Calu3 (cell line): ENCODE data around the gene IL1R2. TPM values are rescaled to one million over a fixed set of nuclear protein-coding genes. Genes with fewer than 3 reads are reported as not detected.

ENCODE experiments used
- BruUV-seq: library from RNA; stranded (reverse); fragments of 400-500 nt; replicated peaks from 2 replicates; lab custom pipeline; 2021; lab: Mats Ljungman, UMichigan
- CTCF ChIA-PET: fragments of 300-600 bp; sonication (Branson Sonifier 250); formaldehyde crosslinking; loops from one replicate; lab custom pipeline; 2022; ENCODE audit warnings: antibody characterized with exemption; lab: Charles Lee
- DNase-seq: peaks from one replicate; pipeline ENCODE4 v3.0.0; 2022
- H3K27ac Mint-ChIP-seq: one replicate; pipeline ENCODE4 v1.8.0; 2022; ENCODE audit warnings: mixed read lengths; ENCODE audit not compliant: unreplicated experiment
- H3K27me3 Mint-ChIP-seq: one replicate; pipeline ENCODE4 v1.8.0; 2022; ENCODE audit warnings: mixed read lengths; ENCODE audit not compliant: unreplicated experiment
- H3K36me3 Mint-ChIP-seq: one replicate; pipeline ENCODE4 v1.8.0; 2022; ENCODE audit warnings: mild to moderate bottlenecking, moderate library complexity, mixed read lengths; ENCODE audit not compliant: insufficient read depth, unreplicated experiment
- H3K4me1 Mint-ChIP-seq: one replicate; pipeline ENCODE4 v1.8.0; 2022; ENCODE audit warnings: mild to moderate bottlenecking, low read depth, mixed read lengths; ENCODE audit not compliant: unreplicated experiment
- H3K4me3 Mint-ChIP-seq: one replicate; pipeline ENCODE4 v1.8.0; 2022; ENCODE audit warnings: mild to moderate bottlenecking, low read depth, moderate library complexity, mixed read lengths; ENCODE audit not compliant: unreplicated experiment
- H3K9me3 Mint-ChIP-seq: one replicate; pipeline ENCODE4 v1.8.0; 2022; ENCODE audit warnings: low read depth, mixed read lengths; ENCODE audit not compliant: unreplicated experiment
- intact Hi-C: fragments of 100-400 bp; cut with micrococcal nuclease; formaldehyde crosslinking; loops from one replicate; pipeline ENCODE4 v1.10.0; 2022; ENCODE audit not compliant: unreplicated experiment
- total RNA-seq: library from RNA; stranded (reverse); gene quantifications from 2 replicates; pipeline ENCODE4 v1.2.3, GENCODE V29; 2022
- TF ChIP-seq, protein P1 (sequence below): fragments of 200-600 bp; IDR thresholded peaks from one replicate; pipeline ENCODE4 v1.8.0; 2022; ENCODE audit warnings: antibody characterized with exemption; ENCODE audit not compliant: unreplicated experiment

The IL1R2 gene
- total RNA-seq, 1 experiment from 2014 or later, result not detected

- CTCF ChIA-PET, result interaction anchor here (0.9 kb wide), 1 partner anchor 58 kb away, joined by 5 read pairs; no protein-coding TSS in a partner anchor
- peaks cover 2% of the 10 kb centered on the region for H3K9me3 Mint-ChIP-seq
- no peaks in the 10 kb centered on the region for H3K36me3 Mint-ChIP-seq
- intact Hi-C loops, result no loop called here
- no peak overlapping the region for H3K4me3 Mint-ChIP-seq
- TF ChIP-seq, protein P1, sequence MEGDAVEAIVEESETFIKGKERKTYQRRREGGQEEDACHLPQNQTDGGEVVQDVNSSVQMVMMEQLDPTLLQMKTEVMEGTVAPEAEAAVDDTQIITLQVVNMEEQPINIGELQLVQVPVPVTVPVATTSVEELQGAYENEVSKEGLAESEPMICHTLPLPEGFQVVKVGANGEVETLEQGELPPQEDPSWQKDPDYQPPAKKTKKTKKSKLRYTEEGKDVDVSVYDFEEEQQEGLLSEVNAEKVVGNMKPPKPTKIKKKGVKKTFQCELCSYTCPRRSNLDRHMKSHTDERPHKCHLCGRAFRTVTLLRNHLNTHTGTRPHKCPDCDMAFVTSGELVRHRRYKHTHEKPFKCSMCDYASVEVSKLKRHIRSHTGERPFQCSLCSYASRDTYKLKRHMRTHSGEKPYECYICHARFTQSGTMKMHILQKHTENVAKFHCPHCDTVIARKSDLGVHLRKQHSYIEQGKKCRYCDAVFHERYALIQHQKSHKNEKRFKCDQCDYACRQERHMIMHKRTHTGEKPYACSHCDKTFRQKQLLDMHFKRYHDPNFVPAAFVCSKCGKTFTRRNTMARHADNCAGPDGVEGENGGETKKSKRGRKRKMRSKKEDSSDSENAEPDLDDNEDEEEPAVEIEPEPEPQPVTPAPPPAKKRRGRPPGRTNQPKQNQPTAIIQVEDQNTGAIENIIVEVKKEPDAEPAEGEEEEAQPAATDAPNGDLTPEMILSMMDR, result no peak
- no TSS peak for BruUV-seq
- no peaks in the 10 kb centered on the region for H3K4me1 Mint-ChIP-seq
- H3K27ac Mint-ChIP-seq, result no peak overlapping the region
- no peak for DNase-seq
- no peaks in the 10 kb centered on the region for H3K27me3 Mint-ChIP-seq
Observed at GRCh38 chr2:102057502-102058292, 65.9 kb downstream of the IL1R2 start.

- CTCF ChIA-PET, result no interaction called here
- intact Hi-C loops, result no loop called here
- TF ChIP-seq, protein P1, result no peak
- BruUV-seq, result no TSS peak
- no peak overlapping the region for H3K27ac Mint-ChIP-seq
- H3K27me3 Mint-ChIP-seq, result no peaks in the 10 kb centered on the region
- peaks cover 2% of the 10 kb centered on the region for H3K9me3 Mint-ChIP-seq
- no peaks in the 10 kb centered on the region for H3K36me3 Mint-ChIP-seq
- peaks cover 4% of the 10 kb centered on the region for H3K4me1 Mint-ChIP-seq
- no peak overlapping the region for H3K4me3 Mint-ChIP-seq
- DNase-seq, result no peak
Observed at GRCh38 chr2:102058293-102058833, 66.6 kb downstream of the IL1R2 start.

DNA sequence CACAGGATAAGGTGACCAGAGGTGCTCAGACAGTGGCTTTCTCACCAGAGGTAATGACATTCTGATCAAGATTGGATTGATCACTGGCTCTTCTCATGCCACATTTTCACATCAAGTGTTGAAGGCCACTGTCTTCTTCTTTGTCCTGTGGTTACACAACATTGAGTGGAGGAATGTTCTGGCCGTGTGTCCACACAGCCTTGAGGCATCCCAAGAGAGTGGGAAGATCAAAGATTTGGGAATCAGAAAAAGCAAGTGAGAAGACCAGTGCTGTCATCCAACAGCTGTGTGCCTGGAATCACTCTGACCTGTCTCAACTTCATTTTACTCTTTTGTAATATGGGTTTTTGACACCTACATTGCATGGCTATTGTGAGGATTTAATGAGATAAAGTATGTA lies 67.4 kb downstream of the IL1R2 start:
- H3K27ac Mint-ChIP-seq, result no peak overlapping the region
- no peak overlapping the region for H3K4me3 Mint-ChIP-seq
- no peak for DNase-seq
- intact Hi-C loops, result no loop called here
- peaks cover 2% of the 10 kb centered on the region for H3K9me3 Mint-ChIP-seq
- peaks cover 12% of the 10 kb centered on the region for H3K4me1 Mint-ChIP-seq
- no TSS peak for BruUV-seq
- TF ChIP-seq, protein P1, result no peak
- H3K27me3 Mint-ChIP-seq, result no peaks in the 10 kb centered on the region
- no peaks in the 10 kb centered on the region for H3K36me3 Mint-ChIP-seq
- CTCF ChIA-PET, result no interaction called here

- H3K27me3 Mint-ChIP-seq, result no peaks in the 10 kb centered on the region
- CTCF ChIA-PET, result no interaction called here
- H3K36me3 Mint-ChIP-seq, result no peaks in the 10 kb centered on the region
- intact Hi-C loops, result no loop called here
- TF ChIP-seq, protein P1, result no peak
- no peak overlapping the region for H3K4me3 Mint-ChIP-seq
- H3K9me3 Mint-ChIP-seq, result peaks cover 2% of the 10 kb centered on the region
- no TSS peak for BruUV-seq
- H3K27ac Mint-ChIP-seq, result no peak overlapping the region
- peaks cover 21% of the 10 kb centered on the region for H3K4me1 Mint-ChIP-seq
- no peak for DNase-seq
Observed at GRCh38 chr2:102060047-102060446, 68.3 kb downstream of the IL1R2 start.
